Neural cell (in vitro differentiated cells): ENCODE data around the gene SDCCAG8. TPM values are rescaled to one million over a fixed set of nuclear protein-coding genes. Genes with fewer than 3 reads are reported as not detected.
"Not testable (repeated sequence)": the region's sequence is repeated elsewhere in the genome, so short reads cannot be mapped to it uniquely, and the experiment has no call there.

Experiments
- H2AFZ ChIP-seq: fragments of 200-600, 300-800 bp; sonication (generic), shearing (Covaris generic); 2 replicates; pipeline ENCODE4 v1.6.0; 2014; ENCODE audit warnings: low read depth, mild to moderate bottlenecking, antibody characterized with exemption, low read length, moderate library complexity
- H3F3A ChIP-seq: fragments of 200-600 bp; shearing (Covaris generic); 2 replicates; pipeline ENCODE4 v1.6.1; 2016; ENCODE audit warnings: mild to moderate bottlenecking, moderate library complexity, mixed read lengths, antibody characterized with exemption, low read length; ENCODE audit not compliant: insufficient read depth, poor library complexity, severe bottlenecking
- H3K27ac ChIP-seq: fragments of 200-600, 300-800 bp; sonication (generic), shearing (Covaris generic); 2 replicates; pipeline ENCODE4 v1.5.1; 2014; ENCODE audit warnings: mild to moderate bottlenecking, low read length, moderate library complexity
- H3K27me3 ChIP-seq: fragments of 300-800, 200-600 bp; sonication (generic), shearing (Covaris generic); 2 replicates; pipeline ENCODE4 v1.6.0; 2014; ENCODE audit warnings: mild to moderate bottlenecking, low read depth, low read length, moderate library complexity; ENCODE audit not compliant: insufficient read depth
- H3K36me3 ChIP-seq: fragments of 300-800, 200-600 bp; sonication (generic), shearing (Covaris generic); 2 replicates; pipeline ENCODE4 v1.5.1; 2014; ENCODE audit warnings: mild to moderate bottlenecking, antibody characterized with exemption, low read length, moderate library complexity; ENCODE audit not compliant: insufficient read depth
- H3K4me2 ChIP-seq: fragments of 300-800, 200-600 bp; sonication (generic), shearing (Covaris generic); 2 replicates; pipeline ENCODE4 v1.6.0; 2014; ENCODE audit warnings: mild to moderate bottlenecking, low read length
- H3K4me3 ChIP-seq: fragments of 300-800, 200-600 bp; sonication (generic), shearing (Covaris generic); 2 replicates; pipeline ENCODE4 v1.5.1; 2014; ENCODE audit warnings: mild to moderate bottlenecking, low read length, moderate library complexity
- H3K79me2 ChIP-seq: fragments of 200-600 bp; shearing (Covaris generic); replicated peaks from 2 replicates; pipeline ENCODE4 v1.6.0; 2014; ENCODE audit warnings: mild to moderate bottlenecking, low read length, moderate library complexity; ENCODE audit not compliant: insufficient read depth
- H3K9ac ChIP-seq: fragments of 300-800, 200-600 bp; sonication (generic), shearing (Covaris generic); 2 replicates; pipeline ENCODE4 v1.6.1; 2016; ENCODE audit warnings: mild to moderate bottlenecking, low read length, mixed read lengths
- H3K9me2 ChIP-seq: fragments of 200-600 bp; shearing (Covaris generic); 2 replicates; pipeline ENCODE4 v1.6.1; 2016; ENCODE audit warnings: mild to moderate bottlenecking, low read length, mixed read lengths; ENCODE audit not compliant: insufficient read depth
- H3K9me3 ChIP-seq: fragments of 200-600, 300-800 bp; sonication (generic), shearing (Covaris generic); 2 replicates; pipeline ENCODE4 v1.6.1; 2016; ENCODE audit warnings: mild to moderate bottlenecking, mixed run types, low read length, moderate library complexity, mixed read lengths
- H4K20me1 ChIP-seq: fragments of 200-600 bp; shearing (Covaris generic); 2 replicates; pipeline ENCODE4 v1.6.1; 2016; ENCODE audit warnings: mild to moderate bottlenecking, mixed run types; ENCODE audit not compliant: insufficient read depth
- EP300 ChIP-seq: fragments of 450-650 bp; conservative IDR thresholded peaks from 2 replicates; pipeline ENCODE4 v1.6.1; 2014; ENCODE audit warnings: antibody characterized with exemption, mild to moderate bottlenecking, moderate library complexity; ENCODE audit not compliant: poor library complexity, severe bottlenecking
- MXI1 ChIP-seq: fragments of 450-650 bp; conservative IDR thresholded peaks from 2 replicates; pipeline ENCODE4 v1.6.1; 2014; ENCODE audit warnings: antibody characterized with exemption, mild to moderate bottlenecking; ENCODE audit not compliant: poor library complexity, severe bottlenecking
- POLR2AphosphoS5 ChIP-seq: IDR thresholded peaks from 2 replicates; pipeline ENCODE4 v1.6.1; 2012
- RAD21 ChIP-seq: fragments of 450-650 bp; conservative IDR thresholded peaks from 2 replicates; pipeline ENCODE4 v1.6.1; 2014; ENCODE audit warnings: antibody characterized with exemption, mild to moderate bottlenecking, moderate library complexity
- SMC3 ChIP-seq: fragments of 450-650 bp; conservative IDR thresholded peaks from 2 replicates; pipeline ENCODE4 v1.6.1; 2014; ENCODE audit warnings: antibody characterized with exemption, mild to moderate bottlenecking, moderate library complexity; ENCODE audit not compliant: poor library complexity
- TAF1 ChIP-seq: IDR thresholded peaks from 2 replicates; pipeline ENCODE4 v1.6.1; 2012; ENCODE audit warnings: low read depth
- polyA minus RNA-seq: library from RNA; depleted of rRNA, polyadenylated mRNA; stranded (reverse); fragments of >200 nt; gene quantifications from 2 replicates; pipeline ENCODE4 v1.2.3, GENCODE V29; 2014
- polyA plus RNA-seq: library from polyadenylated mRNA; depleted of rRNA; stranded (reverse); fragments of >200 nt; gene quantifications from 2 replicates; pipeline ENCODE4 v1.2.3, GENCODE V29; 2014
- TF ChIP-seq, protein P1 (sequence below): IDR thresholded peaks from 2 replicates; pipeline ENCODE4 v1.6.1; 2012; ENCODE audit warnings: borderline replicate concordance
- TF ChIP-seq, protein P2 (sequence below): fragments of 450-650 bp; IDR thresholded peaks from 2 replicates; pipeline ENCODE4 v1.5.1; 2014; ENCODE audit warnings: antibody characterized with exemption, mild to moderate bottlenecking, moderate library complexity; ENCODE audit not compliant: poor library complexity, severe bottlenecking

The SDCCAG8 gene
- polyA plus RNA-seq, result 32.2 and 33.7 TPM in 2 replicates
- polyA minus RNA-seq, result 61.8 and 62.2 TPM in 2 replicates

DNA sequence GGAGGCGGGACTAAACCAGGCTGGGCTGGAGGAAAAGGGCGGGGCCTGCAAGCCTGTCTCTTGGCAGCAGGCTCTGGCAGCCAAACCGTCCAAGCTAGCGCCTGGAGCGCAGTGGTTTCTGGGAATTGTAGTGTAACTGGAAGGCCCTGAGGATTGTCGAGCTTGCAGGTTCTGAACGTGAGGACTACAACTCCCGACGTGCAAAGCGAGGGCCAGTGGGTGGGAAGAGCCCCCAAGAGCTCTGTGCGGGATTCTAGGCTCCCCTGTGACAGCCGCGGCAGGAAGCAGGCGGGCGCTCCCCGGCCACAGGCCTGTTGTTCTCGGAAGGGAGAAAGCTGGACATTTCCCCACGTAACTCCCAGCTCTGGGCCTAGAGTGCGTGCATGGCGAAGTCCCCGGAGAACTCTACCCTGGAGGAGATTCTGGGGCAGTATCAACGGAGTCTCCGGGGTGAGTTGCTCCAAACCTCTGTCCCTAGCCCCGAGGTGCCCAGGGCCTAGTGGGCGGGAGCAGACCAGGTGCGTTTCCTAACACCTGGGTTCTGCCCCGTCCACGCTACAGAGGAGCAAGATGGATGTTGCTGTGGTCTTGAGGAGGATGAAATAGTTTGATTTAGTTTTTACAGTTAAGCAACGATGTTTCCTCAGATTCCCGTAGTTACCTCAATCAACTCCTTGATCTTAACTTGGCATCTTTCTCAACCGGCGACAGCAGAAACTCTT, at the start of gene SDCCAG8:
SDCCAG8 (plus strand) TSS at position 251 of the 722 bp plus-strand sequence; CDS start at position 384, 133 bp downstream.
- H3K9ac ChIP-seq, result peak within 1 kb of the TSS; percentile 98
- peak within 1 kb of the TSS; percentile 94 for H3K27ac ChIP-seq
- H3K27me3 ChIP-seq, result no peaks in the 10 kb centered on the region
- H3K4me3 ChIP-seq, result peak within 1 kb of the TSS; percentile 83
- H3F3A ChIP-seq, result peaks cover 8% of the 10 kb centered on the region
- H3K4me2 ChIP-seq, result peak within 1 kb of the TSS; percentile 54
- no peak for TF ChIP-seq RAD21
- TF ChIP-seq TAF1, result no peak
- peak; percentile 75 for TF ChIP-seq MXI1
- peak; percentile 7 for TF ChIP-seq EP300
- TF ChIP-seq SMC3, result no peak
- TF ChIP-seq, protein P1, sequence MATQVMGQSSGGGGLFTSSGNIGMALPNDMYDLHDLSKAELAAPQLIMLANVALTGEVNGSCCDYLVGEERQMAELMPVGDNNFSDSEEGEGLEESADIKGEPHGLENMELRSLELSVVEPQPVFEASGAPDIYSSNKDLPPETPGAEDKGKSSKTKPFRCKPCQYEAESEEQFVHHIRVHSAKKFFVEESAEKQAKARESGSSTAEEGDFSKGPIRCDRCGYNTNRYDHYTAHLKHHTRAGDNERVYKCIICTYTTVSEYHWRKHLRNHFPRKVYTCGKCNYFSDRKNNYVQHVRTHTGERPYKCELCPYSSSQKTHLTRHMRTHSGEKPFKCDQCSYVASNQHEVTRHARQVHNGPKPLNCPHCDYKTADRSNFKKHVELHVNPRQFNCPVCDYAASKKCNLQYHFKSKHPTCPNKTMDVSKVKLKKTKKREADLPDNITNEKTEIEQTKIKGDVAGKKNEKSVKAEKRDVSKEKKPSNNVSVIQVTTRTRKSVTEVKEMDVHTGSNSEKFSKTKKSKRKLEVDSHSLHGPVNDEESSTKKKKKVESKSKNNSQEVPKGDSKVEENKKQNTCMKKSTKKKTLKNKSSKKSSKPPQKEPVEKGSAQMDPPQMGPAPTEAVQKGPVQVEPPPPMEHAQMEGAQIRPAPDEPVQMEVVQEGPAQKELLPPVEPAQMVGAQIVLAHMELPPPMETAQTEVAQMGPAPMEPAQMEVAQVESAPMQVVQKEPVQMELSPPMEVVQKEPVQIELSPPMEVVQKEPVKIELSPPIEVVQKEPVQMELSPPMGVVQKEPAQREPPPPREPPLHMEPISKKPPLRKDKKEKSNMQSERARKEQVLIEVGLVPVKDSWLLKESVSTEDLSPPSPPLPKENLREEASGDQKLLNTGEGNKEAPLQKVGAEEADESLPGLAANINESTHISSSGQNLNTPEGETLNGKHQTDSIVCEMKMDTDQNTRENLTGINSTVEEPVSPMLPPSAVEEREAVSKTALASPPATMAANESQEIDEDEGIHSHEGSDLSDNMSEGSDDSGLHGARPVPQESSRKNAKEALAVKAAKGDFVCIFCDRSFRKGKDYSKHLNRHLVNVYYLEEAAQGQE, result no peak
- TF ChIP-seq POLR2AphosphoS5, result peak; percentile 80
- TF ChIP-seq, protein P2, sequence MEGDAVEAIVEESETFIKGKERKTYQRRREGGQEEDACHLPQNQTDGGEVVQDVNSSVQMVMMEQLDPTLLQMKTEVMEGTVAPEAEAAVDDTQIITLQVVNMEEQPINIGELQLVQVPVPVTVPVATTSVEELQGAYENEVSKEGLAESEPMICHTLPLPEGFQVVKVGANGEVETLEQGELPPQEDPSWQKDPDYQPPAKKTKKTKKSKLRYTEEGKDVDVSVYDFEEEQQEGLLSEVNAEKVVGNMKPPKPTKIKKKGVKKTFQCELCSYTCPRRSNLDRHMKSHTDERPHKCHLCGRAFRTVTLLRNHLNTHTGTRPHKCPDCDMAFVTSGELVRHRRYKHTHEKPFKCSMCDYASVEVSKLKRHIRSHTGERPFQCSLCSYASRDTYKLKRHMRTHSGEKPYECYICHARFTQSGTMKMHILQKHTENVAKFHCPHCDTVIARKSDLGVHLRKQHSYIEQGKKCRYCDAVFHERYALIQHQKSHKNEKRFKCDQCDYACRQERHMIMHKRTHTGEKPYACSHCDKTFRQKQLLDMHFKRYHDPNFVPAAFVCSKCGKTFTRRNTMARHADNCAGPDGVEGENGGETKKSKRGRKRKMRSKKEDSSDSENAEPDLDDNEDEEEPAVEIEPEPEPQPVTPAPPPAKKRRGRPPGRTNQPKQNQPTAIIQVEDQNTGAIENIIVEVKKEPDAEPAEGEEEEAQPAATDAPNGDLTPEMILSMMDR, result no peak
- H4K20me1 ChIP-seq, result peaks cover 24% of the 10 kb centered on the region
- H3K36me3 ChIP-seq, result no peaks in the 10 kb centered on the region
- no peaks in the 10 kb centered on the region for H3K9me3 ChIP-seq
- peaks cover 58% of the 10 kb centered on the region for H3K79me2 ChIP-seq
- H3K9me2 ChIP-seq, result no peaks in the 10 kb centered on the region
- H2AFZ ChIP-seq, result peak within 1 kb of the TSS; percentile 86

DNA sequence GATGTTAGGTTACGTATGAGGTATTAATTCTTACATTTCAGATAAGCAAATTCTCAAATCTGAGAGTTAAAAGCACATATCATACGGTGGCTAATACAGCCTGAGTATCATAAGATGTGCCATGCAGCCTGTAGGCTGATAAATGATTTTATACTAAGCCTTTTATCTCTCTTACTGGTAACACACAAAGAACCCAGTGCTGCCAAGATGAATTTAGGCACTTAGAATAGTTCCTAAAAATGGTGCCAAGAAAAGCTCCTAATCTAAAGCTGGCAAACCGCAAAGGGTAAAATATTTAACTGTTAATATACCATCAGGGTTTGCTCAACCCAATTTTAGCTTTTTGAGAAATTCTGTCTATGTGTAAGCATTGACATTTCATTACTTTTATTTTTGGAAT, 43.9 kb upstream of the SDCCAG8 start:
- peaks cover 20% of the 10 kb centered on the region for H3K79me2 ChIP-seq
- not testable (repeated sequence) for H3K4me3 ChIP-seq, H3K27ac ChIP-seq, H4K20me1 ChIP-seq, H3K4me2 ChIP-seq, H3K36me3 ChIP-seq, H2AFZ ChIP-seq, H3K9ac ChIP-seq, H3K9me2 ChIP-seq, H3K9me3 ChIP-seq, H3K27me3 ChIP-seq, H3F3A ChIP-seq
